ENCODE results near the gene IDS. TPM values are rescaled to one million over a fixed set of nuclear protein-coding genes. Genes with fewer than 3 reads are reported as not detected.
A peak's percentile ranks its signal among the peaks of the same experiment; 100 is the strongest.

The IDS gene
- total and polyA plus RNA-seq, 2 of the 8 experiments (the other 6 are each of a cell fraction or from before 2014, with no cell fraction given), result 19.9 to 20.7 TPM

DNA sequence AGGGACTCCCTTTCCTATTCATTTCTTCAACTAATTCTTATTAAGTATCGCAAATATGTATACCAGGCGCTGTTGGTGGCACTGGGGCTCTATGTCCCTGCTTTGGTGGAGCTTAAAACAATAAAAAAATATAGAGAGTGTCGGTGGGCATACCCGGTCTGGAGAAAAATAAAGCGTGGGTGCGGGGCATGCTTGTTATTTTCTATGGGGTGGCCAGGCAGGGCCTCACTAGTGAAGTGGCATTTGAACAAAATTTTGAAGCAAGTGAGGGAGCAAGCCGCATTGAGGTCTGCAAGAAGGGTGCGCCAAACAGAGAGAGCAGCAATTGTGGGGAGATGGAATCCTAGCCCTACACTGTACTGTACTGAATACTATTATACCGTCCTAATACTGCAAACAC is 565 bp upstream of the IDS start:
- no peak overlapping the region for H4K91ac ChIP-seq (replicated peaks; ENCODE audit: insufficient read length, low read length)
- no peak overlapping the region for H2BK20ac ChIP-seq (ENCODE audit: low read length)
- H2AK5ac ChIP-seq (ENCODE audit: low read depth, low read length), result no peak overlapping the region
- no peak overlapping the region for H2BK15ac ChIP-seq (ENCODE audit: low read length)
- no peak overlapping the region for H2BK12ac ChIP-seq (ENCODE audit: low read depth, low read length)
- POLR2A ChIA-PET (ENCODE audit: partially characterized antibody), result interaction anchor here (1.3 kb wide), 1 partner anchor 34 kb away, joined by 3 read pairs; no protein-coding TSS in a partner anchor
- DNase-seq (ENCODE audit: low read depth in 1 of 2, low spot score in 2 of 2), result no peak
- H2BK120ac ChIP-seq (replicated peaks; ENCODE audit: low read depth, low read length), result no peak overlapping the region
- CTCF ChIA-PET (ENCODE audit: partially characterized antibody), result interaction anchor here (1.3 to 1.7 kb wide), 2 partner anchors 11 to 19 kb away, joined by 3 to 5 read pairs; no protein-coding TSS in a partner anchor
- FAIRE-seq, result no peak
- peak overlapping the region in 1 of 4 experiments; percentile 61; a peak in 2 of 8 replicates for H3K4me3 ChIP-seq (ENCODE audit: extremely low read depth in 1 of 4, insufficient read depth in 2 of 4, low read depth in 3 of 4, low read length in 4 of 4)
- no peak overlapping the region for H4K5ac ChIP-seq (ENCODE audit: insufficient read length, low read depth, low read length)
- peaks cover 0 to under 1% (median 0%) of the 10 kb centered on the region in 4 experiments; a peak in 3 of 8 replicates for H3K36me3 ChIP-seq (ENCODE audit: control insufficient read depth in 2 of 4, insufficient read depth in 4 of 4, low read length in 3 of 4)
- no peak overlapping the region for H3K4ac ChIP-seq (replicated peaks; ENCODE audit: insufficient read length, low read depth, low read length)
- no peak overlapping the region for H3K14ac ChIP-seq (ENCODE audit: insufficient read length)
- 0 out of 2 replicates have a peak overlapping the region, but pooled peaks have one; percentile 81 for H2AFZ ChIP-seq (ENCODE audit: low read length)
- H3K18ac ChIP-seq (ENCODE audit: extremely low read depth, low read length), result no peak overlapping the region
- H4K20me1 ChIP-seq (replicated peaks in 1 of 2; ENCODE audit: control insufficient read depth in 1 of 2, insufficient read depth in 2 of 2, low read length in 2 of 2), result no peaks in the 10 kb centered on the region
- no peaks in the 10 kb centered on the region for H3K79me2 ChIP-seq (ENCODE audit: control insufficient read depth in 1 of 2, insufficient read depth in 2 of 2, low read length in 2 of 2)
- H4K8ac ChIP-seq (ENCODE audit: extremely low read depth, insufficient read depth, low read length), result no peak overlapping the region
- no peak overlapping the region for H3K56ac ChIP-seq (replicated peaks; ENCODE audit: insufficient read length, low read depth, low read length)
- H3K23me2 ChIP-seq (ENCODE audit: low read depth, low read length), result peaks cover 6% of the 10 kb centered on the region; the same call in 1 of the 2 replicates
- H3K9ac ChIP-seq (replicated peaks in 1 of 4; ENCODE audit: extremely low read depth in 1 of 4, low read depth in 3 of 4, low read length in 3 of 4), result no peak overlapping the region
- no peak overlapping the region for H3K23ac ChIP-seq (ENCODE audit: insufficient read length)
- peaks cover 0 to 3% (median 0%) of the 10 kb centered on the region in 4 experiments; a peak in 2 of 7 replicates for H3K27me3 ChIP-seq (replicated peaks in 1 of 4; ENCODE audit: control insufficient read depth in 3 of 4, extremely low read depth in 1 of 4, insufficient read depth in 3 of 4, low read length in 3 of 4)
- H3K79me1 ChIP-seq (ENCODE audit: low read depth, low read length), result no peaks in the 10 kb centered on the region
- 90% methylated on average over 9 of the region's 9 CpGs; no CpG with 5 or more reads in 1 of the 2 experiments for WGBS, 2 experiments (ENCODE audit: extremely low coverage in 1 of 2, insufficient coverage in 1 of 2, insufficient read length in 1 of 2, insufficient replicate concordance in 2 of 2, low coverage in 1 of 2, low lambda C conversion rate in 2 of 2, missing lambda C conversion rate in 1 of 2)
- H3K4me2 ChIP-seq (ENCODE audit: insufficient read depth in 1 of 2, low read depth in 2 of 2, low read length in 2 of 2), result peak overlapping the region; percentile 40 to 67; a peak in 3 of 4 replicates
- no peaks in the 10 kb centered on the region for H3K9me3 ChIP-seq (ENCODE audit: insufficient read depth in 2 of 2, low read depth in 1 of 2, low read length in 1 of 2)
- peaks cover 0 to 3% (median 0%) of the 10 kb centered on the region in 4 experiments; a peak in 1 of 7 replicates for H3K4me1 ChIP-seq (replicated peaks in 1 of 4; ENCODE audit: control insufficient read depth in 3 of 4, insufficient read depth in 4 of 4, low read length in 3 of 4)
- no peak overlapping the region for H2BK5ac ChIP-seq (ENCODE audit: low read depth, low read length)
- no peak overlapping the region for H3K27ac ChIP-seq (ENCODE audit: low read depth, low read length)
- TF ChIP-seq PHF8 (conservative IDR thresholded peaks at IDR 0.05; ENCODE audit: low read depth, low read length), result no peak
- TF ChIP-seq MAFK (IDR thresholded peaks at IDR 0.05; ENCODE audit: low read depth, low read length), result no peak
- TF ChIP-seq RAD21 (IDR thresholded peaks at IDR 0.05 in 1 of 2, conservative IDR thresholded peaks at IDR 0.05 in 1 of 2; ENCODE audit: low read depth in 2 of 2, low read length in 2 of 2), result no peak
- no peak for TF ChIP-seq POLR2A (IDR thresholded peaks at IDR 0.05; ENCODE audit: control extremely low read depth in 1 of 2, low read depth in 2 of 2, low read length in 2 of 2)
- no peak for TF ChIP-seq BRCA1 (IDR thresholded peaks at IDR 0.05; ENCODE audit: low read depth, low read length)
- TF ChIP-seq ZNF274 (IDR thresholded peaks at IDR 0.05; ENCODE audit: borderline replicate concordance, extremely low read depth, low read length), result no peak
- no peak for TF ChIP-seq SP2 (IDR thresholded peaks at IDR 0.05; ENCODE audit: low read length)
- TF ChIP-seq TEAD4 (IDR thresholded peaks at IDR 0.05; ENCODE audit: low read depth, low read length), result no peak
- no peak for TF ChIP-seq SIX5 (IDR thresholded peaks at IDR 0.05; ENCODE audit: low read depth, low read length)
- no peak for TF ChIP-seq RBBP5 (IDR thresholded peaks at IDR 0.05; ENCODE audit: borderline replicate concordance, low read depth, low read length)
- no peak for TF ChIP-seq POU5F1 (IDR thresholded peaks at IDR 0.05; ENCODE audit: low read depth, low read length)
- TF ChIP-seq CHD2 (IDR thresholded peaks at IDR 0.05; ENCODE audit: low read length), result no peak
- TF ChIP-seq KDM1A (IDR thresholded peaks at IDR 0.05; ENCODE audit: borderline replicate concordance, low read length), result no peak
- TF ChIP-seq KDM5A (IDR thresholded peaks at IDR 0.05; ENCODE audit: low read length), result no peak
- TF ChIP-seq, protein P1, sequence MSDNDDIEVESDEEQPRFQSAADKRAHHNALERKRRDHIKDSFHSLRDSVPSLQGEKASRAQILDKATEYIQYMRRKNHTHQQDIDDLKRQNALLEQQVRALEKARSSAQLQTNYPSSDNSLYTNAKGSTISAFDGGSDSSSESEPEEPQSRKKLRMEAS (IDR thresholded peaks at IDR 0.05), result no peak

Data from H1 (cell line).